ENCODE results near the gene ASB8. TPM values are rescaled to one million over a fixed set of nuclear protein-coding genes. Genes with fewer than 3 reads are reported as not detected.

The ASB8 gene
- total and polyA plus RNA-seq, 2 of the 4 experiments (the other 2 are of a cell fraction), result 22.9 to 26.7 TPM

- H4K91ac ChIP-seq (ENCODE audit: insufficient read depth, low read depth, low read length), result no peak overlapping the region
- H4K5ac ChIP-seq (ENCODE audit: low read depth, low read length), result no peak overlapping the region
- H4K8ac ChIP-seq (ENCODE audit: low read depth in 2 of 2, low read length in 2 of 2), result no peak overlapping the region
- no TSS peak for BruUV-seq (replicated peaks)
- TF ChIP-seq POLR2A (IDR thresholded peaks at IDR 0.05; ENCODE audit: low read depth, low read length) (no peak), BHLHE40 (IDR thresholded peaks at IDR 0.05; ENCODE audit: low read depth, low read length) (no peak)
- H2AK5ac ChIP-seq (ENCODE audit: low read depth, low read length), result no peak overlapping the region
- in situ Hi-C loops (cut with MboI; ENCODE audit: low sequenced_read_pairs), result no loop called here
- peaks cover 5% of the 10 kb centered on the region for H3K4me1 ChIP-seq (ENCODE audit: control insufficient read depth, insufficient read depth, low read length)
- no peak overlapping the region for H2AK9ac ChIP-seq (replicated peaks; ENCODE audit: low read depth, low read length, poor library complexity)
- DNase-seq, result no peak
- no peak overlapping the region for H3K4ac ChIP-seq (ENCODE audit: low read depth, low read length)
- H3K36me3 ChIP-seq (ENCODE audit: control insufficient read depth, insufficient read depth, low read length), result no peaks in the 10 kb centered on the region
- H2AFZ ChIP-seq (replicated peaks; ENCODE audit: low read length, poor library complexity), result no peak overlapping the region
- H2BK20ac ChIP-seq (ENCODE audit: low read depth, low read length), result no peak overlapping the region
- H4K20me1 ChIP-seq (ENCODE audit: insufficient read depth, low read length), result no peaks in the 10 kb centered on the region
- H3K27ac ChIP-seq (ENCODE audit: insufficient read depth, low read length), result no peak overlapping the region
- H3K23ac ChIP-seq (ENCODE audit: low read depth, low read length), result no peak overlapping the region
- POLR2A ChIA-PET (ENCODE audit: unreplicated experiment), result no interaction called here
- no peak overlapping the region for H3K9ac ChIP-seq (ENCODE audit: low read depth, low read length)
- H2BK120ac ChIP-seq (ENCODE audit: low read depth, low read length), result no peak overlapping the region
- dilution Hi-C loops (cut with HindIII; ENCODE audit: low sequenced_read_pairs, unreplicated experiment), result no loop called here
- ATAC-seq (ENCODE audit: low read depth), result no peak
- no peak overlapping the region for H3K4me3 ChIP-seq (ENCODE audit: insufficient read depth, low read depth, low read length)
- H3K79me1 ChIP-seq (ENCODE audit: low read depth in 1 of 2, low read length in 2 of 2), result peaks cover 10 to 12% of the 10 kb centered on the region in 2 experiments; a peak in 1 of 4 replicates
- no peak overlapping the region for H3K14ac ChIP-seq (replicated peaks; ENCODE audit: low read depth, low read length)
- no CpG with 5 or more reads among the region's 1 CpG for WGBS, 2 experiments (ENCODE audit: extremely low coverage in 2 of 2, insufficient read length in 1 of 2)
- H2BK15ac ChIP-seq (ENCODE audit: low read depth, low read length), result no peak overlapping the region
- H3K4me2 ChIP-seq (ENCODE audit: low read depth, low read length), result no peak overlapping the region
- H2BK5ac ChIP-seq (ENCODE audit: low read depth, low read length, poor library complexity, severe bottlenecking), result no peak overlapping the region
- H3K9me1 ChIP-seq (ENCODE audit: insufficient read depth, low read length), result no peaks in the 10 kb centered on the region
- peaks cover 12% of the 10 kb centered on the region for H3K27me3 ChIP-seq (ENCODE audit: control insufficient read depth, insufficient read depth, low read length)
- H3K56ac ChIP-seq (ENCODE audit: extremely low read depth, insufficient read depth, low read length), result no peak overlapping the region
- CTCF ChIA-PET, result no interaction called here
- H3K9me3 ChIP-seq (ENCODE audit: control insufficient read depth, insufficient read depth, low read length), result no peaks in the 10 kb centered on the region
- intact Hi-C loops (cut with micrococcal nuclease), result no loop called here
- no peak overlapping the region for H3K18ac ChIP-seq (ENCODE audit: low read depth, low read length)
Observed at GRCh38 chr12:48110691-48111311, 46.5 kb downstream of the ASB8 start.

Data from IMR-90 (cell line).